HG02973 (cell line): ENCODE measurements around the gene ACLY.
"Not testable (repeated sequence)": the region's sequence is repeated elsewhere in the genome, so short reads cannot be mapped to it uniquely, and the experiment has no call there.

Experiments
- ATAC-seq: cut with Tn5 transposase; IDR thresholded peaks from one replicate; pipeline ENCODE4 v1.9.1; 2021; ENCODE audit warnings: moderate library complexity; ENCODE audit not compliant: unreplicated experiment

Gene ACLY

DNA sequence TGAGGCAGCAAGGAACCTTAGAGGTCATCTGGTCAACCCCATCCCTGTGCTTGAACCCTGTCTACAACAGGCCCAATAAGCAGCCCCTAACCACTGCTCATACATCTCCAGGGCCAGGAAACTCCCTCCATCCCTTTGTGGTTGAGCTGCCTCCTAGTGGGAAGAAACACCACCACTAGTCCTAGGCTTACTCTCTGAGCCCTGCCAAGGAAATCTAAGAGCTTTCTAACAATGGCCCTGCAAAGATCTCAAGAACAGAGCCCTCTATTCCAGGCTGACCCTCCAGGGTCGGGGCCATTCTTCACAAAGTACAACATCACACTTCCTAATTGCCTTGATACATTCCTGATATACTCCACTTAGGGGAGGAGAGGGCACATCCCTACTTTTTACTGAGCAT is 5.8 kb downstream of the ACLY start:
- ATAC-seq = no peak

GRCh38 chr17:41910701-41911391 is 7.9 kb downstream of the ACLY start:
- ATAC-seq = no peak

DNA sequence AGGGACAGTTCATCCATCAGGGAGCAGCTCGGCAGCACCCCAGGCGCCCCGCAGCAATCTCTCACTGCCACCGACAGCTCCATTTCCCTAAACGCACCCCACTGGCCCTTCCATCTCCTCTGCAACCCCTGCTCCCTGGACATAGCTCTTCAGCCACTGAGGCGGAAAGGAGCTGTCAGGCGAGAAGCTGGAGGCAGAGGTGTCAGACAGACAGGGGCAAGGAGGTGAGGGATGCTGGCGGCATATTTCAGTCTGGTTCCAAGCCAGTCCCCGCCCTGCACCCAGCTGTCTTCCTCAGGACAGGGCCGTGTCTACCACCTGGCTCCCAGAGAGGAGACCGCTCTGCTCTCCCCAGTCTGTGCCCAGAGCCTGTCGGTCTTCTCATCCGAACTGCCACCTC is 9.7 kb downstream of the ACLY start:
- ATAC-seq = no peak

DNA sequence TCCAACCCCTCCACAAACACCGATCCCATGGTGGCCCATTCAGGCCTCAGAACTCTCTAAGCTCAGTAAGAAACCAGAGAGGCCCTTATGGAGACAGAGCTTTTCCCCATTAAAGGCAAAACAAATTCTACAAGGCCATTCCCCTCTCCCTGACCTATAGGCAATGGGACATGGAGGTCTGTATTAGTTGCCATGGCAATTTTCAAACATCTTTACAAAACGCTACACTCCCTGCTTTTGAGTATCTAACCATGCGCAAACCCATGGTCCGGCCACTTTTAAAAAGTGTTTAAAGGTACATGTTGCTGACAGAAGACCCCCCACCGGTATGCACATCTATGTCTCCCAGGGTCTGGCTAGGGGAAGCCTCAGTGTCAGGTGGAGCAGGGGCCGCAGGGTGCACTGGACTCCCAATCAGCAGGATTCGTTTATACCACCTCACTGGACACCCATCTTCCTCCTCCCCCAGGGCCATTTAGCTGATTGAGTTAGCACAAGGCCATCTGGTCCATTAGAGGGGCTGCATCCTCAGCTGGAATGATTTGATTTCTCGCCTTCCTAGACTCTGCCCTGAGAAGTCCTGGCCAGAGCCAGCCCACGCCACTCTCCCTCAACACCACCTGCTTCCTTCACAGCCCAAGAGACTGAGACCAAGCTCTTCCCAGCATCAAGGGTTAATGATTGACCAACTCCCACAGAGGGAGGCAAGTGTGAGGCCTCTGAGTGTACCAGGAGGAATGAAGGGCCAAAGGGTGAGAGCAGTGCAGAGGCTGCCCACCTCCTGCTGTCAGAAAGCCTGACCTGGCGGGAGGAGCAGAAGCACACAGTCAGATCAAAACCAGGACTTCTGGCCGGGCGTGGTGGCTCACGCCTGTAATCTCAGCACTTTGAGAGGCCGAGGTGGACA is 10.9 kb downstream of the ACLY start:
- ATAC-seq = no peak

DNA sequence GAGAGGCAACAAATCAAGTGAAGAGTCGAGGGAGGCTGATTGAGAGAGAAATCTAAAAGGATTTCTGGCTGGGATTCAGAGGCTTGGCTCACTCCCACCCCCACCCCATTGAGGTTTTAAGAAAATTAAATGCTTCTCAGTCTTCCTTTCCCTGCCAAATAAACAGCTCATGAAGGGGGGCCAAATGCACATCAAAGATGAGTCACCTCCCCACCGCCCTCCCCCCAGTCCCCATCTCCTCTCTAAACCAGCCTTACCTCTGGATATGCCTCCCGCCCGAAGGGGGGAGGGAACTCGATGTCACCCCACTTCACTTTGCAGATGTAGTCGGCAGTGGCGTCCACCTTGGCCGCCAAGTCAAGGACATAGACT is 11.6 kb downstream of the ACLY start:
- ATAC-seq = no peak

DNA sequence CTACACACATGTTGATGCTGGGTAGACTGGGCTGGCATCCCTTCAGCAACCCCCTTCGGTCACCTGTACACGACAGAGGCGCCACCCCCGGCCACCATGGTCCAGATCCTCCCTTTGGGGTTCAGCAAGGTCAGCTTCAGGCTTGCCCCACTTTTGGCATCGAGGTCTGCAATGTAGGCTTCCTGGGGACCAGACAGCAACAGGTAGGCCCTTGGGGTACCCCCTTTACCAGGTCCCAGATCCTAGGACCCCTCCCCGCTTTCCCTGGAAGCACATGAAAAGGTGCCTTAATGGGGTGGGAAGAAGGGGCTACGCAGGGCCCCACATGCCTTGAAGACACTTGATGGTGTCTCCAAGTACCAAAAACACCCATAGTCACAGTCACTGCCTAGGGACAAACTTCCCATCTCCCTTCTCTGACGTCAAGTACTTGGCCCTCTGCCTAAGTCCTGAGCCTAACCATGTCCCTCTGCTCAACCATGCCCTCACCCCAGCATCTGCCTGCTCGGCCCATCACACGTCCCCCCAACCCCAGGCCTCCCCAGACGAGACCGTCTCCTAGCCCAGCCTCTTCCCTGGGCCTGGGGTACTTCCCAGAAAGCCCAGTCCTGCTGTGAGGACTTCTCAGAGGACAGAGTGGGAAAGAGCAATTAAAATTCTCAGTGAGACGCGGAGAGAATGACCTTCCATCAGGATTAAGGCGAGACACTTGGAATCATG is 12.1 kb downstream of the ACLY start:
- ATAC-seq = no peak

GRCh38 chr17:41905172-41905571 is 13.6 kb downstream of the ACLY start:
- no peak for ATAC-seq

- ATAC-seq = no peak
Measured at GRCh38 chr17:41904242-41904841, 14.4 kb downstream of the ACLY start.

DNA sequence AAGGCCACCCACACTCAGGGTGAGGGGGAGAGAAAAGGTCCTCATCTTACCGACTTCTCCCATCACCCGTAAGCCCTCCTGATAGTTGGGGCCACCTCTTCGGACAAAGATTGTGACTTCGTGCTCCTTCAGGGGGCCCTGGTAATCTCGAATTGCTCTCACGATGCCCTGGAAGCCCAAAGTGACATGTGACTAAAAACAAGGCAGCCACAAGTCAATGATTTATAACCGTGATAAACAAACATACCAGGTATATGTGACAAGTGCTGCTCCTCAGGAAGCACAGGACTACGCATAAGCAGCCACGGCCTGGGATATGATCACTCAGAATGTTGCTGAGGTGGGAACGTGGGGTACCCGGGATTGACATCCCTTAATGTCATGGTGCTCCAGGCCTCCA is 17.1 kb downstream of the ACLY start:
- no peak for ATAC-seq

DNA sequence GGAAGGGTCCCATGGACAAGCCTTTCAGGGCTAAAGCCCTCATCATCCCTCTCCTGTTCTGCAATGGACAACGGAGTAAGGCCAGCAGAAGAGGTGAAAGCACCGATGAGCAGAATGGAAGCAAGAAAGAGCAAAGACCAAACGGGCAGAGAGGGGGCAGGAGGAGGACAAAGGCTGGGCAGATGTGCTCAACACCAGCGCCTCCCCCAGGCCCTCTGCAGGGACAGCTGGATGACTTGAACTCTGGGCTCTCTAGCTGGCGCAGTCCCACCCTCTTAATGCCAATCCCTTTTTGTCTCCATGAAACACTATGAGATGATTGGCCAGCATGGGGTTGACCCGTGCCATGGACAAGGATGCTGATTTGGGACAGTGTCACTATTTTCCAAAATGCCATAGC is 22.0 kb downstream of the ACLY start:
- no peak for ATAC-seq

- no peak for ATAC-seq
Measured at GRCh38 chr17:41895617-41896016, 23.1 kb downstream of the ACLY start.

DNA sequence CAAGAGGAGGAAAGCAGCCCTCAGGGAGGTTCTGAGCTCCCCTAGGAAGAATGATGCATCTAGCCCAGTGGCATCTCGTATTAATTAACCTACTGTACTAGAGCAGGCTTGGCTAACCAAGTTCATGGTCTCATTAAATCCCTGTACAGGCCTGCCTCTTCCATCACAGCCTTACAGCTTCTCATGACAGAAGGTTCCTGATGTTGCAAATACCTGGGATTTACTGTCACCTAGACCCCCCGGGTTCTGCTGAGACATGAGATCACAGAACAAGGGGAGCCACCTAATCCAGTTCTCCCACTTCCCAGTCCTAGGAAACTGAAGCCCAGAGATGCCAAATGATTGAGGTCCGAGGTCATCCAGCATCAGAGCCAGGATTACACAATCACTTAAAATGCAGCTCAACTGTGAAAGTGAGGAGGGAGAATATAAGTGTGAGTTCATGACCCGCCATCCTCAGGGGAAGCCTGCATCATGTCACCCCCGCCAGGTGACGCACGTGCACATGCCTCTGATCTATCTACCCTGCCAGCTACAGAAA is 23.9 kb downstream of the ACLY start:
- no peak for ATAC-seq

- ATAC-seq = no peak
Measured at GRCh38 chr17:41893384-41893783, 25.4 kb downstream of the ACLY start.

DNA sequence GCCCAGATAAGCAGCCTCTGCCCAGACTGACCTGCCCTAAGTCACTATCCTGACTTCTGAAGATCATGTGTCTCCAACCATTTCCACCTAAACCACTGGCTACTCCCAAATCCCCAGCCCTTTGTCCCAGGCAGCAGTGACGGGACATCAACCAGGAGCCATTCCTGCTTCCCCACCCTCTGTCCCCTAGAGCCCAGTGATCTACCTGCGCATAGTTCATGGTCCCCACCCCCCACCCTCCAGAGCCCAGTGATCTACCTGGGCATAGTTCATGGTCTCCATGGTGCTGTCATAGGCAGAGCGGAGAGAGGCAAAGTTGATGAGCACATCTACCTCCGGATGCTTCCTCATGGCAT is 26.8 kb downstream of the ACLY start:
- no peak for ATAC-seq

DNA sequence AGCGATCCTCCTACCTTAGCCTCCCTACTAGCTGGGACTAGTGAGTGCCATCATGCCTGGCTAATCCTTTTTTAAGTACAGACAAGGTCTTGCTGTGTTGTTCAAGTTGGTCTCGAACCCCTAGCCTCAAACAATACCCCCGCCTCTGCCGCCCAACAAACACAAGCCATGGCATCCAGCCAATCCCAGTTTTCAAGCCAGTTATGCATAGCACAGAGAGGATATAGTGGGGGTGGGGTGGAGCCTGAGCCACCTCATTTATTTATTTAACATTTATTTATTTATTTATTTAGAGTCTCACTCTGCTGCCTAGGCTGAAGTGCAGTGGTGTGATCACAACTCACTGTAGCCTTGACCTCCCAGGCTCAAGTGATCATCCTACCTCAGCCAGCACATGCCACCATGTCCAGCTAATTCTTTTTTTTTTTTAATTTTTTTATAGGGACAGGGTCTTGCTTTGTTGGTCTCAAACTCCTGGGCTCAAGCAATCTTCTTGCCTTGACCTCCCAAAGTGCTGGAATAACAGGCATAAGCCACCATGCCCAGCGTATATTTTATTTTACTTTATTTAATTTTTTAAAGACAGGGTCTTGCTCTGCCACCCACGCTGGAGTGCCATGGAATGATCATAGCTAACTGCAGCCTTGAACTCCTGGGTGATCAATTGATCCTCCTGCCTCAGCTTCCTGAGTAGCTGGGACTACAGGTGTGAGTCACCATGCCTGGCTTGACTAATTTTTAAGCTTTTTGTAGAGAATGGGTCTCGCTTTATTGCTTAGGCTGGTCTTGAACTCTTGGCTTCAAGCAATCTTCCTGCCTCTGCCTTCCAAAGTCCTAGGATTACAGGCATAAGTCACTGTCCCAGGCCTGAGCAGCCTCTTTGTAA is 27.4 kb downstream of the ACLY start:
- ATAC-seq = no peak

DNA sequence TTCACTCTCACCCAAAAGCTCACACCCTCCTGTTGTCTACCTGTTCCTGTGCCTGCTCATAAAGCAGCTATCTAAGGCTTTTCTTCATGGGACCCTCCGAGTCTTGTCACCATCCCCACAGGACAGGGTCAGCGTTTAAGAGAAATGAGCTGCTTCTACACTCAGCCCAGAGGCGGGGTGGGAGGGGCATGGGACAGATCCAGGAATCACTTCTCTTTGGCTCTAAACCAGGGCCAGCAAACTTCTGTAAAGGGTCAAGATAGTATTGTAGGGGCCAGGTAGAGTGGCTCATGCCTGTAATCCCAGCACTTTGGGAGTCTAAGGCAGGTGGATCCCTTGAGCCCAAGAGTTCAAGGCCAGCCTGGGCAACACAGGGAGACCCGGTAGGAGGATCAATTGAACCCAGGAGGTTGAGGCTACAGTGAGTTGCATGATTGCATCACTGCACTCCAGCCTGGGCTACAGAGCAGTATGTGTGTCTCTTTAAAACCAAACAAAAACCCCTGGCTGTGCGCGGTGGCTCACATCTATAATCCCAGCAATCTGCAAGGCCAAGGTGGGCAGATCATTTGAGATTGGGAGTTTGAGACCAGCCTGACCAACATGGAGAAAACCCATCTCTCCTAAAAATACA is 30.3 kb downstream of the ACLY start:
- no peak for ATAC-seq

GRCh38 chr17:41885733-41886132 is 33.0 kb downstream of the ACLY start:
- ATAC-seq = no peak

- no peak for ATAC-seq
Measured at GRCh38 chr17:41882756-41883155, 36.0 kb downstream of the ACLY start.

DNA sequence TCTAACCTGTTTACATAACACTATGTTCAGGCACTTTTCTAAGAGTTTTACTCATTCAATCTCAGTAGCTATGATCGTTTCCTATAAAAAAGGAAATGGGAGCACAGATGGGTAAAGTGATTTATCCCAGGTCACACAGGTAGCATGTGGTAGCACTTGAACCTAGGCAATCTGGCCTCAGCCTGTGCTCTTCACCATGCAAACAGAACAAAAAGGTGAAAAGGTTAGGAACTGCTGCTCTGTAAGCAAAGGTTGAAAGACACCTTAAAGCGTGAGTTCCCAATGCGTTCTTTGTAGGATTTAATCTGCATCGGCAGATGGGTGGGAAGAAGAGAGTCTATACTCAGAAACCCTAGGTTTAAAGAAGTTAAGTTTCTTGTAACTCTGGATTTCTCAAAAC is 38.6 kb downstream of the ACLY start:
- ATAC-seq = no peak

- not testable (repeated sequence) for ATAC-seq
Measured at GRCh38 chr17:41874293-41874670, 44.5 kb downstream of the ACLY start.
